ENCODE results near the gene HPCAL1.

The HPCAL1 gene

DNA sequence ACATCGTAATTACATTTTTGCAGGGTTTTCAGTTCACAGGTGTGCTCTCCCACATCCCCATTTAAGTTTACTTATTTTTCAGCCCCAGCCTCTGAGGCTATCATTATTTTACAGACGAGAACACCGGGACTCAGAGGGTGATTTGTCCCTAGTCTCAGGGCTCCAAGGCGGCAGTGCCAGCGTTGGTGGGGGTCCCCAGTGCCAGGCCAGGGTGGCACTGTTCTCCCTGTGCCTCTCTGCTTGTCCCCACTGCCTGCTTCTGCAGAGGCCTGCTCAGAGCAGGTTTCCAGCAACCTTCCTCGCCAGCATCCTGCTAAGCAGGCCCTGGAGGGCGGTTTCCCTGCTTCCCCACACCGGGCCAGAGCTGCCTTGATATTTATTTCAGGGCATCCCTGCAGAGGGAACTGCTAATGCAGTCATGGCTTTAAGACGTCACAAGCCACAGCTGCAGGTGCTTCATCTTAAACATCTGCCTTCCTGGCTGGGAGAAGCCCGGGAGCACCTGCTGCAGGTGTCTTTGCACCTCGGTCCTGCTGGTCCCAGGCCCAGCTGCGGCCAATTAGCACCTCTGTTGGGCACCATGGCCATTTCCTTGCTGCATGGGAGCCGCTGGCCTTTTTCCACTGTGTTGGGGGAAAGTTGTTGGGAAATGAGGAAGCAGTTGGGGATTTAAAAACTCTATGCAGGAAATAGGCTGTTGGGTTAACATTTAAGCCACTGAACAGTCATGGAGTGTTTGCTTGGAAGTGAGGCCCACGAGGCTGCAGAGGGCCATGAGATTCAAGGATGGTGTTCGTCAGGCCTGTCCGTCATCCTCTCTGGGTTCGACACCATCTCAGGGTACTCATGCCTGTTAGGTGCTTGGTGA is 22.8 kb downstream of the HPCAL1 start:
- DNase-seq: no peak

DNA sequence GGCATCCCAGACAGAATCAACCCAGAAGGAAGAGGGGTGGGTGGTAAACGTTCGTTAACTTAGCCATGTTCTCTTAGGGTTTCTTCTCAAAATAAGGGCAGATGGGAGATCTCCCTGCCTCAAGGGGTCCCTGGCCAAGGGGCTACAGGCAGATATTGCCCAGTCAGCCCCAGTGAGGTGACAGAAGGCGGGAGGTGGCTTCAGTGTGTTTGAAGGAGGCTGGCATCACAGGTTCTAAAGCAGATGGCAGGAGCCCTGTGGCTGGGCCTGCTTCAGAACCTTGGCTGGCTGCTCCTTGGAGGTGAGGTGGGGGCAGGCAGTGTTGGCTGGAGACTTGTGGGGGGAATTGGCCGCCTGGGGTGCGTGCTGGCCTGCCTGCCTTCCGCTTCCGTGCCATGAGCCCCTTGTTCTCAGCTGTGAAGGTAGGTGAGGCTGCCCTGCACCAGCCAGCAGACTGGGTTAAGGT is 23.5 kb downstream of the HPCAL1 start:
- DNase-seq: no peak

DNA sequence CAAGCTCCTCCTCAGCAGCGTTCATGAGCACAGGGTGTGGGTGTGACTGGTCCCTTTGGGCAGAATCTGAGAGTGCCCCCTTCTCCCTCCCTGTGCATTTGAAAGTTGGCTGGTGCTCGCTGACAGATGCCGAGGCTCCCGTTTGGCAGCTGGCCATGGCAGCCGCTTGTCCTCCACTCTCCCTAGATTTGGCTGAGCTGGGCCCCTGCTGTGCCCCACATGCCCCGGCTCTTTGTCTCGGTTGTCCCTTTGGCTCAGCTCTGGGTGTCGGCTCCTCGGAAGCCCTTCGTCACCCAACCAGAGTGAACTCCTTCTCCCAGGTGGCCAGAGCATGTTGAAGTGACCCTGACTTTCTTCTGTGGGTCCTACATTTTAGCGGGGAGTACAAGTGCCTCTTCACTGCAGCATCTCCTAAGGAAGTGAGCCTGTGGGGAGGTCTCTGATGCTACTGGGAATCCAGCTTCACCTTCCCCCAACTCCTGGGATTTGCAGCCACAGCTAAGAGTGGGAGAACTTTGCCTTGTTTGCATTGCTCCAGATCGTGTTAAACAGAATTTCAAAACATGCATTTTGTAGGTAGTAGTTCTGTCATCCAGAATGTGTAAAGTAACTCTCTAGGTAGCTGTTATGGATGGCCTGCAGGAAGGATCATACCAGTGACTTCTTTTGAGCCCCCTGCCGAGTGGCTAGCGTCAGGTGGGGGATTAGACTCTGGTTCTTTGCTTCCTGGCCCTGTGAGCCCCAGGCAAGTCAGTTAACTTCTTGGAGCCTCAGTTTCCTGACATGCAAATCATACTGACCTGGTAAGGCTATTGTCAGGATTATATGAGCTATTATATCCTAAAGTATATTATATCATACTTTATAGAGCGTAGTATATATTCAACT is 24.2 kb downstream of the HPCAL1 start:
- DNase-seq: no peak

DNA sequence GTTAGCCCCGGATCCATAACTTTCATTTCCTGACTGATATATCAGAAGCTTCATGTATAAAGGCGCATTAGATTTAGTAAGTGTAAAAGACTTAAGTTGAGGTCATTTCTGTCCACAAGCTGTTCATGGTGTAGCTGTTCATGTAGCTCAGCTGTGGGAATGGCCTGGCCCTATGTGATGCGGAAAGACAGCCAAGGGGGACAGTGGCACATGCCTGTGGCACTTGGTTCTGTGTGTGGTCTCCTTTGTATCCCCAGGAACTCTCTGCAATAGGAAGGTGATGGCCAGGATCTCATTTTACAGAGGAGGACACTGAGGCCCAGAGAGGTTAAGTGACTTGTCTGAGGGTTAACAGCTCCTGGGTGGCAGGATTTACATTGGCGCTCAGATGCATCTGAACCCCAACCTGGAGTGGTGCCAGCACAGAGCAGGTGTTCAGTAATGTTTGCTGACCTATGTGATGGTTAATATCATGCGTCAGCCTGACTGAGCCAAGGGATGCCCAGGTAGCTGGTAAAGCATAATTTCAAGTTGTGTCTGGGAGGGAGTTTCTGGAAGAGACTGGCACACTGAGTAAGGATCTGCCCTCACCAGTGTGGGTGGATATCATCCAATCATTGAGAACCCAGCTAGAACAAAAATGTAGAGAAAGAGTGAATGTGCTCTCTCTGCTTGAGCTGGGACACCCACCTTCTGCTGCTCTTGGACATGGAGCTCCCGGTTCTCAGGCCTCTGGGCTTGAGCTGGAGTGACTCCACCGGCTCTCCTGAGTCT is 25.4 kb downstream of the HPCAL1 start:
- no peak for DNase-seq

DNA sequence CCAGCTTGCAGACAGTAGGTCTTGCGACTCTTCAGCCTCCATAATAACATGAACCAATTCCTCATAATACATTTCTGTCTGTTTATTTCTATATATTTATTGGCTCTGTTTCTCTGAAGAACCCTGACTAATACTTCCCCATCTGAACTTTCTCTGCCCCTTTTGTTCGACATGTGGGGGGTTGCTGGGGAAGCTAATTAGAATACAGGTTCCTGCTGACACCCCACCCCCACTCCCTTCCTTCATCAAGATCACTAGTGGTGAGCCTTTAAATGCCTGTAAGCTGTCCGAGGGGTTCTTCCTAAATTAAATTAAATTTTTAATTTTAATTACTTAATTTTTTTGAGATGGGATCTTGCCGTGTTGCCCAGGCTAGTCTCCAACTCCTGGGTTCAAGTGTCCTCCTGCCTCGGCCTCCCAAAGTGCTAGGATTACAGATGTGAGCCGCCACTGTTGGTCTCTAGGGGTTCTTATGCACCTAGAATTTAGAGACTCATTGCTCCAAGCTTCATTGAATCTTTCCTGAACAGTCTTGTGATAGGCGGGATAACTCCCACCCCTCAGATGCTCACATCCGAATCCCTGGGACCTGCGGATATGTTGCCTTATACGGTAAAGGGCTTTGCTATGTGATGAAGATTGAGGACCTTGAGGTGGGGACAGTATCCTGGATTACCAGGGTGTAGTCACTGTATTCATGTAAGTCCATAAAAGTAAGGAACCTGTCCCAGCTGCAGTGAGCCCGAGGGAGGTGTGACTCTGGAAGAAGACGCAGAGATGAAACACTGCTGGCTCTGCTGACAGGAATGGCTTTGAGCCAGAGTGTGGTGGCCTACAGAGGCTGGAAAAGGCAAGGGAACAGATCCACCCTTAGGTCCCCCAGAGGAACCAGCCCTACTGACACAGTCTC is 26.2 kb downstream of the HPCAL1 start:
- DNase-seq: peak in 1 of 2 experiments; percentile 38

DNA sequence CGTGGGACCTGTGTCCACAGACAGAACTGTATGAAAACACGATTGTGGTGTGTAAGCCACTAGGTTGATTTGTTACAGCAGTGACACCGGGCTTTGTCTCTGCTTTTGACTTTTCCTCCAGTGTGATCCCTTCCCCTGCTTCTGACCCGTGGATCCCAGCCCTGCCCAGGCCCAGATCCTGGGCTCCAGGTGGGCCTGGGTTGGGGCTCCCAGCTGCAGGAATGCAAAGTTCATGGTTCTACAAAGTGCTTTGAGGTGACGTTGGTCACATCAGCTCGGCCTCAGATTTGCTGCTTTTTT is 26.8 kb downstream of the HPCAL1 start:
- peak; percentile 39 to 44 for DNase-seq

DNA sequence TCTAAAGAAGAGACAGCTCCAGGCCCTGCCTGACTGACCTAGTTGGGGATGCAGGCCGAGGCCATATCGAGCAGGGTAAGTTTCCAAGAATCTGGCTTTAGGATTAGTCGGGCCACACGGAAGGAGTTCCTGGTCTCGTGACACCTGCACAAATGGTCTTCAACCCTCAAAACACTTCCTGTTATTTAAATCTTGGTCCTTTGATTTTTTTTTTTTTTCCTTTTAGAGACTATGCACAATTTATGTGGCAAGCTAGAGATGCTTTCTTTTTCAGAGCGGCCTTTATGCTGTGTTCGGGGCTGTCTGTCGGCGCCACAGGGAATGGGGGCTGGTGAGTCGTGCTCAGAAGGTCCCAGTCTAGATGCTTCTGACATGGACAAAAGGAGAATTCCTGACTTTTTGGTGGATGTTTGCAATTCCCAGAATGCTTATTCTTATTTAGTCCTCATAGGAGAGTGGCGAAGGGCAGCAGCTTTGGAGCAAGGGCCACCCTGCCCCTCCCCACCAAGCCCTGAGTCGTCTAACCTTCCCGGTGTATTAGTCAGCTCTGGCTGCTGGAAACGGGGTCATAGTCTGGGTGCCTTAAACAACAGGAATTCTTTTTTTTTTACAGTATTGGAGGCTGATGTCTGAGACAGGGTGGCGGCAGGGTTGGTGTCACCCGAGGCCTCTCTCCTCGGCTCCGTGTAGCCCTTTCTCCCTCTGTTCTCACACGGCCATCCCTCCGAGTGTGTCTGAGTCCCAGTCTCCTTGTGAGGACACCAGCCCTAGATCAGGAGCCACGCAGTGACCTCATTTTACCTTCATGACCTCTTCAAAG is 27.4 kb downstream of the HPCAL1 start:
- peak; percentile 25 to 48 for DNase-seq

DNA sequence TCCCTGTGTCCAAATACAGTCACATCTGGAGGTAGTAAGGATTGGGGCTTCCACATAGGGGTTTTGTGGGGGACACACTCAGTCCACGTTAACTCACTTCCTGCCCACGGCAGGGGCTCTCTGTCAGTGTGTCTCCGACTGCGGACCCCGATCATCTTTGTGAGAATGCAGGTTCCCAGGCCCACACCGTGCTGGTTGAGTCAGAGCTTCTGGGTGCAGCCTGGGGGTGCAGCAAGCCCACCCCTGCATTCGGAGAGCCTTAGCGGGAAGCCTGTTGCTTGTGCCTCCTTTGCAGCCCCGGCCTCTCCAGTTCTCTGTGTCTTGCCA is 28.0 kb downstream of the HPCAL1 start:
- no peak for DNase-seq

DNA sequence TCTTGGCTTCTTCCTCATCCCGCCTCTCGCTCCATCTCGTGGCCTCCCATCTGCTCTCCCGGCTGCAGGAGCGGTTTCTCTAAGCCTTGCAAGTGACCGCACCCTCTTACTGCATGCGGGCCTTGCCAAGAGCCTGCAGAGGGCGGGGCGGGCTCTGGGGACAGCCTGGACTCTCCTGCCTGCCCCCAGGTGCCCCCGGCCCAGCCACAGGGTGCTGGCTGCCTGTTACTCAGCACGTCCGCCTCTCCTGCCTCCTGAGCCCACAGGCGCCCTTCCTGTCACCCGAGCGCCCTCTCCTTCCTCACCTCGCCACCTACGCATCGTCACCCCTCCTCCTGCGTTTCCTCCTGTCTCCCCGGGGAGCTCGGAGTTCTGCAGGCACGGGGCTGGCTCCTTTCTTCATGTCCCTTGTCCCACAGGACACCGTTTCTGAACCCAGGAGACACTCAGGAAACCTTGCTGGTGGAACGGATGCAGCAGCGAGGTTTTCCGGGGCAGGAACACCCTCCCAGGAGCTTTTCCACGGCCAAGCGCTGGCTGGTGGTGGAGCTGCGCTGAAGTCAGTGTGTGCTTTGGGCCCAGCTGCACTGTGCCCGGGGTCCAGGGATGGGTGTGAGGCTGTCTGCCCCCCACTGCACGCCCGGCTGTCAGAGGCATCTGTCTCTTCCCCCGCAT is 28.5 kb downstream of the HPCAL1 start:
- peak; percentile 82 to 86 for DNase-seq

DNA sequence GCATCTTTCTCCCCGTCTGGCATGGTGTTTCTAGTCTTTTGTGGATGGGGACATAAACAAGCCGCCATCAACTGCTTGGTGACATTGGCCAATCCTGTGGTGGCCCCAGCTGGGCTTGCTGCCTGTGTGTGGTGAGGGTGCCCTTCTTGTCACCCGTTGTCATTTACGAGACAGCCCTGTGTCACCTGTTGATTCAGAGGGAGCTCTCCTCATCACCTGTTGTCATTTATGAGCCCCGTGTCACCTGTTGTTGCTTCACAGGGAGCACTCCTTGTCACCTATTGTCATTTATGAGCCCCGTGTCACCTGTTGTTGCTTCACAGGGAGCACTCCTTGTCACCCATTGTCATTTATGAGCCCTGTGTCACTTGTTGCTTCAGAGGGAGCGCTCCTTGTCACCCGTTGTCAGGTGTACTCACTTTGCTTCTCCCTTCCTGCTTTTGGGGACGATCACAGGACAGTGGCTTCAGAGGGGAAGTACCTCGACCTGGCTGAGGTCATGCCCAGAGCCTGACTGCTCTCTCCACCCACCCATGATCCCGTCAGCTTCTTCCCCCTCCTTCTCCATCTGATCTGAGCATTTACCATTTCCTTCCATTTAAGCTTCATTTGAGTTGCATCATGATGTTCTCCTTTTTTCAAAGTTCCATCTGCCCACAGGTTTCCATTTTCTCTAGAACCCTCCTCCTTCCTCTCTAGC is 29.1 kb downstream of the HPCAL1 start:
- DNase-seq: peak; percentile 73 to 77

DNA sequence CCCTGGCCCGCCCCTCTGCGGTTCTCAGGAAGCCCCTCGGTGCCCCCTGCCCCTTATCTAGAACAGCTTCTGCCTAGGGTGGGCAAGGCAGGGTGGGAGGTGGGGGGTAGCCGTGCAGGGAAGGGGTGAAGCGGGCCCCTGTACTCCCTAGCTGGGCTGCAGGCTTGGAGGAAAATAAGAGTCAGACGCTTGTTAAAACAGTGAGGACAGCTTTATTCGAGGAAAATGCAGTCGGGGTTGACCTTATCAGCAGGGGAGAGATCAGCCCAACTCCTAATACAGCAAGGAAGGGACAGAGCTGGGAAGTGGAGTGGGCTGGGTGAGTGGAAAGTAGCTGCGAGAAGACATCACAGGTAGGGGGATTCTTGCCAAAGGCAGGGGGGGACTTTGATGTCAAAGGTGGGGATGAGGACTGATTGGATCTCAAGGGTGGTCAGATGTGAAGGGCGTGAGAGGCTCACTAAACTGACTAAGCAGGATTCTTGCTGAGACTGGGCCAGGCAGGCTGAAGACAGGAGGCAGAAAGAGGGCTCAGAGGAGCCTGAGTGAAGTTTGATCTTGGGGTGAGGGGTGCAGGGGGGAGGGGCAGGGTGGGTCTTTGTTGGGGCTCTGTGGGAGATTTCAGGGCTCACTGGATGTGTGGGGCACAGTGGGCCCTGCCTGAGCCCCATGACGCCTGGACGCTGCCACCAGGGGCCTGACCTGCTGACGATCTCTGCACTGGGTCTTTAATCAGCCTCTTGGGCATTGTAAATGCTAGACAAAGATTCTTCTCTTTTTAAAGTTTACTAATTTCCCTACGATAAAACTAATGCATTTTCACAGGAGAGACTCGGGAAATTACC is 29.9 kb downstream of the HPCAL1 start:
- peak; percentile 69 to 71 for DNase-seq

DNA sequence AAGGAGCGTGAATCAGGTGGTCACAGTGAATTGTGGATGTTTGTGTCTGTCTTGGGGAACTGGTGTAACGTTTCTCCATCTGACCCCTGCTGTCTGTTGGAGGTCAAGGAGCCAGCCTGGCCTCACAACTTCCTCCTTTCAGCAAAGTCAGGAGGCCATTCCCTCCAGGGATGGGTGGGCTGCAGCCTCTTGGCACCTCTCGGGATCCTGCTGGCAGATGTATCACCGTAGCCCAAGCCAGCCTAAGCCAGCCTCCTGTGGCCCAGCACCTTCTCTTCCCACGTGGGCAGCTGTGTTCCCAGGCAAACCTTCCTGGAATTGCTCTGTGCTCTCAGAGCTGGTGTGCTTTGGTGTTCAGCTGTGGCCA is 30.5 kb downstream of the HPCAL1 start:
- DNase-seq: no peak

DNA sequence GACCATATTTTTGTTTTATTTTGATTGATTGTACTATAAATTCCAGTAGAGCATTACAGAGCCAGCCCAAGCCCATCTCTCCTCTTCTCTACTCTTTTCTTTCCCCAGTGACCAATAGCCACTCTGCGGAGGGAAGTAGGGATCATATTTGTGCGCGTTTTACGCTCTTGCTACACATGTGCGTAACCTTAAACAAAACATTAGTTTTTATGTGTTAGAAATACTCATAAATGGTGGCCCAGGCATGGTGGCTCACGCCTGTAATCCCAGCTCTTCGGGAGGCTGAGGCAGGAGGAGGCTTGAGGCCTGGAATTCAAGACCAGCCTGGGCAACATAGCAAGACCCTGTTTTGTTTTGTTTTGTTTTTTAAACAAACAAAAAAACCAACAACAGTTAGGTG is 31.3 kb downstream of the HPCAL1 start:
- DNase-seq: no peak

DNA sequence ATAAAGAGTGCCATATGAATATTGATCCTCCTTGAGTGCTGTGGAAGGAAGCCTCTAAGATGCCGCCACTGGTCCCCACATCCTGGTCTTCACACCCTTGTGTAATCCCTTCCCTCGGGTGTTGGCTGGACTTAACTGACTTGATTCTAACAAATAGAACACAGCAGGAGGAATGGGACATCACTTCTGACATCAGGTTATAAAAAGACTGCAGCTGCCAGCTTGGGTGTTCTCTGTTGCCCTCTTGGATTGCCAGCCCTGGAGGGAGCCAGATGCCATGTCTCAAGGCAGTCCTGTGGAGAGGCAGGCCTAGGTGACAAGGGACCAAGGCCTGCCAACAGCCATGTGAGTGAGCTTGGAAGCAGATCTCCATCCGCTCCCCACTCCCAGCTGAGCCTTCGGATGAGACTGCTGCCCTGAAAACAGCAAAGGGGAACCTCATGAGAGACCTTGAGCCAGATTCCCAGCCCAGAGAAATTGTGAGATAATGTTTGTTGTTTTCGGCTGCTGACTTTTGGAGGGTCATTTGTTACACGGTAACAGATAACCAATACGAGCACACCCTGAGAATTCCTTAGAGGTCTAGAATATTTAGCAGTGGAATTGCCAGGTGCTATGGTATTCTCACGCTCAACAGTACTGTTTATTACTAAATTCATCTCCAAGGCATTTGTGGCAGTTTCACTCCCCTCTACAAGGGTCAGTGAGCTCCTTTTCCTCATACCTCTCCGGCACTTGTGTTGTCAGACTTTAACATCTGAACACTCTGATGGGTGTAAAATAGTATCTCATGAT is 32.5 kb downstream of the HPCAL1 start:
- no peak for DNase-seq

DNA sequence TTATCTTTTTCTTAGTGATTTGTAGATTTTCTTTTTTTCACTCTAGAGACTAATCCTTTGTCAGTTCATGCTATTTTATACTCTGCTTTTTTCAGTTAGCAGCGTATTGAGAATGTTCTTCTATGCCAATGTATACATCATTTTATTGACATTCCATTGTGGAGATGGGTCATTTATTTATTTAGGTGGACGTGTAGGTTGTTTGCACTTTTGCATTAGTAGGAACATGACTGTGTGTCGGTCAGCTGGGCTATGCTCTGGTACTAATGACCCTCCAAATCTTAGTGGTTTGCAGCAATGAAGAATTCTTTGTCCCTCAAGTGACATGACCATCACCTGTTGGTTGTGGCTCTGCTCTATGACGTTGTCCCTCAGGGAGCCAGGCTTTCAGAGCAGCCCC is 33.6 kb downstream of the HPCAL1 start:
- DNase-seq: no peak

DNA sequence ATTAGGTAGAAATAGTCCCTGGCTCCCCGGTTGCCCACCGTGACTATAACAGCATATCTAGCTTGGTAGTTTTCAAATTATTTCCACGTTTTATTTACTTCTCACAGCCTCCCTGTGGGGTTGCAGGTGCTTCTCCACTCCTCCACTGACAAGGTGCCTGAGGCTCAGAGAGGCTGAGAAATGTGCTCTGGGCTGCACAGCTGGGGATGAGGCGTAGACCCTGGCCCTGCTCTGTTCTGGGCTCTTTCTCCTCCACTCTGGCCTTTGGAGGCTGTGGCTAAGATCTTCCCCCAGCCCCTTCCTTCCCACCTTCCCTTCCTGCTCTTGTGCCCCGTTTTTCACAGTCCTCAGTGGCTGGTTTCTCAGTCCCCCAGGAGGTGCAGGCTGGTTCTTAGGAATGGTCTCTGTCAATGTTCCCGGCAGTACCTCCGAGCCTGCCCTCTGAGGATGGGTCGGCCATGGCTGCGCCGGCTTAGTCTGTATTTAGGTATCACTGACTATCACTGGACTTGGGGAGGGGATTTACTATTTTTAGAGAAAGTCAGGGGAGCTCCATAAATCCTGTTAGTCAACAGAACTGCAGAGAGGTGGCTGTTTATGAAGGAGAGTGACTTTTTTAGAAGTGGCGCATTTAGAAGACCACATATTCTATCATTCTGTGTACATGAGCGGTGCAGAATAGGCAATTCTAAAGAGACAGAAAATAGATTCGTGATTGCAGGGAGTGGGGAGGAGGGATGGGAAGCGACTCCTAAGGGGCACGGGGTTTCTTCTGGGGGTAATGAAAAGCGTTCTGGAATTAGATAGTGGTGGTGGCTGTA is 35.0 kb downstream of the HPCAL1 start:
- no peak for DNase-seq

Data from activated T-cell treated with anti-CD3 and anti-CD28 coated beads, Interleukin-2, amount 50 U/mL, for 48 hours (primary cell).